H9 (cell line): ENCODE data around the gene RAB30. TPM values are rescaled to one million over a fixed set of nuclear protein-coding genes. Genes with fewer than 3 reads are reported as not detected.
"Not testable (repeated sequence)": the region's sequence is repeated elsewhere in the genome, so short reads cannot be mapped to it uniquely, and the experiment has no call there.

Experiments
- DNase-seq: peaks from one replicate; pipeline ENCODE4 v3.0.0-alpha.2; 2017
- H2AFZ ChIP-seq: one replicate; pipeline ENCODE4 v1.6.1; 2013; ENCODE audit warnings: mild to moderate bottlenecking, low read length, control low read depth, moderate library complexity
- H2AK5ac ChIP-seq: 2 replicates; pipeline ENCODE4 v1.6.1; 2013; ENCODE audit warnings: low read length, control low read depth, mixed read lengths; ENCODE audit not compliant: insufficient read length
- H2BK120ac ChIP-seq: one replicate; pipeline ENCODE4 v1.6.1; 2013; ENCODE audit warnings: low read depth, mild to moderate bottlenecking, low read length, control low read depth, inconsistent platforms; ENCODE audit not compliant: poor library complexity, severe bottlenecking
- H2BK12ac ChIP-seq: 2 replicates; pipeline ENCODE4 v1.6.1; 2013; ENCODE audit warnings: low read length, control low read depth, mixed read lengths, low read depth; ENCODE audit not compliant: insufficient read length
- H2BK15ac ChIP-seq: 2 replicates; pipeline ENCODE4 v1.6.1; 2013; ENCODE audit warnings: low read depth, low read length, control low read depth
- H2BK20ac ChIP-seq: one replicate; pipeline ENCODE4 v1.6.1; 2013; ENCODE audit warnings: low read depth, mild to moderate bottlenecking, low read length, control low read depth, inconsistent platforms; ENCODE audit not compliant: poor library complexity, severe bottlenecking
- H2BK5ac ChIP-seq: 2 replicates; pipeline ENCODE4 v1.6.1; 2013; ENCODE audit warnings: low read length, control low read depth, mixed read lengths; ENCODE audit not compliant: insufficient read length
- H3K14ac ChIP-seq: 2 replicates; pipeline ENCODE4 v1.6.1; 2013; ENCODE audit warnings: low read length, control low read depth; ENCODE audit not compliant: insufficient read depth
- H3K18ac ChIP-seq: 2 replicates; pipeline ENCODE4 v1.6.1; 2013; ENCODE audit warnings: low read depth, mild to moderate bottlenecking, mixed read lengths, low read length, control low read depth; ENCODE audit not compliant: insufficient read length
- H3K23ac ChIP-seq: 2 replicates; pipeline ENCODE4 v1.6.1; 2013; ENCODE audit warnings: low read length, control low read depth, mixed read lengths, low read depth; ENCODE audit not compliant: insufficient read length
- H3K23me2 ChIP-seq: 2 replicates; pipeline ENCODE4 v1.6.1; 2013; ENCODE audit warnings: low read depth, mild to moderate bottlenecking, mixed read lengths, low read length, control low read depth; ENCODE audit not compliant: insufficient read length, poor library complexity, severe bottlenecking
- H3K27ac ChIP-seq: 2 replicates; pipeline ENCODE4 v1.5.1; 2013; ENCODE audit warnings: low read length, control low read depth, mixed read lengths, low read depth; ENCODE audit not compliant: insufficient read length
- H3K27me3 ChIP-seq: 2 replicates; pipeline ENCODE4 v1.6.1; 2013; ENCODE audit warnings: low read length, control low read depth, inconsistent platforms; ENCODE audit not compliant: insufficient read depth
- H3K4ac ChIP-seq: 2 replicates; pipeline ENCODE4 v1.6.1; 2013; ENCODE audit warnings: low read depth, mild to moderate bottlenecking, control low read depth, inconsistent platforms, low read length, moderate library complexity
- H3K4me1 ChIP-seq: 2 replicates; pipeline ENCODE4 v1.6.1; 2013; ENCODE audit warnings: low read length, control low read depth, inconsistent platforms; ENCODE audit not compliant: insufficient read depth
- H3K4me2 ChIP-seq: 2 replicates; pipeline ENCODE4 v1.6.1; 2013; ENCODE audit warnings: low read length, control low read depth, mixed read lengths; ENCODE audit not compliant: insufficient read length, insufficient read depth
- H3K56ac ChIP-seq: 2 replicates; pipeline ENCODE4 v1.6.1; 2013; ENCODE audit warnings: low read depth, mild to moderate bottlenecking, mixed read lengths, low read length, control low read depth; ENCODE audit not compliant: insufficient read length
- H3K79me1 ChIP-seq: 2 replicates; pipeline ENCODE4 v1.6.1; 2013; ENCODE audit warnings: low read depth, mild to moderate bottlenecking, moderate library complexity, low read length, control low read depth, inconsistent platforms; ENCODE audit not compliant: insufficient read depth, poor library complexity, severe bottlenecking
- H3K79me2 ChIP-seq: 2 replicates; pipeline ENCODE4 v1.6.1; 2013; ENCODE audit warnings: low read length, control low read depth, inconsistent platforms; ENCODE audit not compliant: insufficient read depth
- H3K9ac ChIP-seq: 2 replicates; pipeline ENCODE4 v1.6.1; 2013; ENCODE audit warnings: low read length, control low read depth, mixed read lengths; ENCODE audit not compliant: insufficient read length; ENCODE audit errors: extremely low read depth
- H3K9me3 ChIP-seq: one replicate; pipeline ENCODE4 v1.6.1; 2013; ENCODE audit warnings: low read depth, low read length, inconsistent platforms; ENCODE audit not compliant: control insufficient read depth
- H3T11ph ChIP-seq: one replicate; pipeline ENCODE4 v1.6.1; 2013; ENCODE audit warnings: mild to moderate bottlenecking, low read length, control low read depth, inconsistent platforms
- H4K20me1 ChIP-seq: one replicate; pipeline ENCODE4 v1.6.1; 2013; ENCODE audit not compliant: control insufficient read depth, insufficient read length, insufficient read depth
- H4K5ac ChIP-seq: 2 replicates; pipeline ENCODE4 v1.6.1; 2013; ENCODE audit warnings: low read depth, mild to moderate bottlenecking, mixed read lengths, low read length, control low read depth; ENCODE audit not compliant: insufficient read length
- H4K8ac ChIP-seq: replicated peaks from 2 replicates; pipeline ENCODE4 v1.6.1; 2013; ENCODE audit warnings: low read length, control low read depth, mixed read lengths, low read depth; ENCODE audit not compliant: insufficient read length
- H4K91ac ChIP-seq: 2 replicates; pipeline ENCODE4 v1.6.1; 2013; ENCODE audit warnings: low read depth, mild to moderate bottlenecking, moderate library complexity, mixed read lengths, low read length, control low read depth; ENCODE audit not compliant: insufficient read length
- H3K27ac Mint-ChIP-seq, 3 experiments: 2 replicates in 2 of 3; 3 replicates in 1 of 3; pipeline ENCODE4 v1.8.0; 2020 to 2021; ENCODE audit warnings: mixed read lengths in 3 of 3, mild to moderate bottlenecking in 1 of 3, moderate library complexity in 1 of 3
- H3K27me3 Mint-ChIP-seq: 2 replicates; pipeline ENCODE4 v1.8.0; 2021; ENCODE audit warnings: low read depth, mild to moderate bottlenecking, moderate library complexity, mixed read lengths
- H3K36me3 Mint-ChIP-seq, 3 experiments: 2 replicates in 2 of 3; 3 replicates in 1 of 3; pipeline ENCODE4 v1.8.0; 2020 to 2021; ENCODE audit warnings: low read depth in 3 of 3, mixed read lengths in 3 of 3; ENCODE audit not compliant: insufficient read depth in 1 of 3
- H3K4me1 Mint-ChIP-seq, 2 experiments: 2 replicates each; pipeline ENCODE4 v1.8.0; 2020; ENCODE audit warnings: mixed read lengths in 2 of 2
- H3K4me3 Mint-ChIP-seq, 2 experiments: 2 replicates in 1 of 2; 3 replicates in 1 of 2; pipeline ENCODE4 v1.8.0; 2020 to 2021; ENCODE audit warnings: mild to moderate bottlenecking in 2 of 2, mixed read lengths in 2 of 2, moderate library complexity in 1 of 2
- H3K9me3 Mint-ChIP-seq, 2 experiments: 2 replicates in 1 of 2; 3 replicates in 1 of 2; pipeline ENCODE4 v1.8.0; 2020; ENCODE audit warnings: mild to moderate bottlenecking in 2 of 2, mixed read lengths in 2 of 2, moderate library complexity in 1 of 2
- WGBS: extraction: QIAGEN DNeasy Blood & Tissue Kit; methylation state at CpG from one replicate; pipeline ENCODE4 v1.1.7; 2013; ENCODE audit warnings: missing lambda C conversion rate, low lambda C conversion rate, mixed read lengths; ENCODE audit not compliant: insufficient read length; ENCODE audit errors: extremely low coverage; 5-methylcytosine and 5-hydroxymethylcytosine counted together
- total RNA-seq: library from RNA; stranded (reverse); gene quantifications from 2 replicates; pipeline ENCODE4 v1.2.1, GENCODE V29; 2021
- TF ChIP-seq, protein P1 (sequence below): fragments of 200-600 bp; sonication (generic); conservative IDR thresholded peaks from 3 replicates; pipeline ENCODE4 v1.8.0; 2021; ENCODE audit warnings: antibody characterized with exemption, mild to moderate bottlenecking

Gene RAB30
- total RNA-seq, 1 experiment from 2014 or later: 4.8 TPM

- H3K14ac ChIP-seq: no peak overlapping the region
- Mint-ChIP-seq H3K4me1 (peaks cover 12 to 13% of the 10 kb centered on the region in 2 experiments), H3K27ac (no peak overlapping the region), H3K4me3 (no peak overlapping the region), H3K27me3 (peaks cover 3% of the 10 kb centered on the region; the same call in 1 of the 2 replicates), H3K36me3 (peaks cover 0 to 15% (median 4%) of the 10 kb centered on the region in 3 experiments; a peak in 4 of 7 replicates), H3K9me3 (peaks cover 3 to 5% of the 10 kb centered on the region in 2 experiments; a peak in 4 of 5 replicates)
- no peak overlapping the region for H3K18ac ChIP-seq
- H2AK5ac ChIP-seq: no peak overlapping the region
- H3K9ac ChIP-seq: no peak overlapping the region
- H4K8ac ChIP-seq: no peak overlapping the region
- H2BK20ac ChIP-seq: no peak overlapping the region
- no peaks in the 10 kb centered on the region for H3K79me1 ChIP-seq
- no peak overlapping the region for H3K4ac ChIP-seq
- H4K91ac ChIP-seq: no peak overlapping the region
- no peaks in the 10 kb centered on the region for H3K9me3 ChIP-seq
- H2BK12ac ChIP-seq: no peak overlapping the region
- H3K27ac ChIP-seq: no peak overlapping the region
- H2BK15ac ChIP-seq: no peak overlapping the region
- H4K5ac ChIP-seq: no peak overlapping the region
- H3K79me2 ChIP-seq: no peaks in the 10 kb centered on the region; the same call in 1 of the 2 replicates
- H2AFZ ChIP-seq: no peak overlapping the region
- no peak overlapping the region for H3T11ph ChIP-seq
- no peak overlapping the region for H2BK120ac ChIP-seq
- no peak overlapping the region for H2BK5ac ChIP-seq
- TF ChIP-seq, protein P1, sequence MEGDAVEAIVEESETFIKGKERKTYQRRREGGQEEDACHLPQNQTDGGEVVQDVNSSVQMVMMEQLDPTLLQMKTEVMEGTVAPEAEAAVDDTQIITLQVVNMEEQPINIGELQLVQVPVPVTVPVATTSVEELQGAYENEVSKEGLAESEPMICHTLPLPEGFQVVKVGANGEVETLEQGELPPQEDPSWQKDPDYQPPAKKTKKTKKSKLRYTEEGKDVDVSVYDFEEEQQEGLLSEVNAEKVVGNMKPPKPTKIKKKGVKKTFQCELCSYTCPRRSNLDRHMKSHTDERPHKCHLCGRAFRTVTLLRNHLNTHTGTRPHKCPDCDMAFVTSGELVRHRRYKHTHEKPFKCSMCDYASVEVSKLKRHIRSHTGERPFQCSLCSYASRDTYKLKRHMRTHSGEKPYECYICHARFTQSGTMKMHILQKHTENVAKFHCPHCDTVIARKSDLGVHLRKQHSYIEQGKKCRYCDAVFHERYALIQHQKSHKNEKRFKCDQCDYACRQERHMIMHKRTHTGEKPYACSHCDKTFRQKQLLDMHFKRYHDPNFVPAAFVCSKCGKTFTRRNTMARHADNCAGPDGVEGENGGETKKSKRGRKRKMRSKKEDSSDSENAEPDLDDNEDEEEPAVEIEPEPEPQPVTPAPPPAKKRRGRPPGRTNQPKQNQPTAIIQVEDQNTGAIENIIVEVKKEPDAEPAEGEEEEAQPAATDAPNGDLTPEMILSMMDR: no peak
- no CpG with 5 or more reads among the region's 2 CpGs for WGBS
- H3K4me2 ChIP-seq: no peak overlapping the region
- H3K56ac ChIP-seq: no peak overlapping the region
- H3K27me3 ChIP-seq: no peaks in the 10 kb centered on the region
- no peaks in the 10 kb centered on the region for H3K4me1 ChIP-seq
- DNase-seq: no peak
- H3K23ac ChIP-seq: no peak overlapping the region
- H3K23me2 ChIP-seq: no peaks in the 10 kb centered on the region
- no peaks in the 10 kb centered on the region for H4K20me1 ChIP-seq
Observed at GRCh38 chr11:82944198-82944597, 127.5 kb downstream of the RAB30 start.

DNA sequence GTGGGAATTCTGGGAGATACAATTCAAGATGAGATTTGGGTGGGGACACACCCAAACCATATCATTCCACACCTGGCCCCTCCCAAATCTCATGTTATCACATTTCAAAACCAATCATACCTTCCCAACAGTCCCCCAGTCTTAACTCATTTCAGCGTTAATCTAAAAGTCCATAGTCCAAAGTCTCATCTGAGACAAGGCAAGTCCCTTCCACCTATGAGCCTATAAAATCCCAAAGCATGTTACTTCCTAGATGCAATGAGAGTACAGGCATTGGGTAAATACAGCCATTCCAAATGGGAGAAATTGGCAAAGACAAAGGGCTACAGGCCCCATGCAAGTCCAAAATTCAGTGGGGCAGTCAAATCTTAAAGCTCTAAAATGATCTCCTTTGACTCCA is 128.3 kb downstream of the RAB30 start:
- not testable (repeated sequence) for H2AK5ac ChIP-seq, H3K4me3 Mint-ChIP-seq, H3K4me2 ChIP-seq, H3K27me3 Mint-ChIP-seq, H3K9me3 ChIP-seq, H2BK12ac ChIP-seq, H3K27ac Mint-ChIP-seq, H4K20me1 ChIP-seq, H3K27ac ChIP-seq, H3K9ac ChIP-seq, H3K79me2 ChIP-seq, H3K14ac ChIP-seq, H3K23me2 ChIP-seq, H2BK20ac ChIP-seq, H3K79me1 ChIP-seq, DNase-seq, H3T11ph ChIP-seq, H2BK120ac ChIP-seq, H4K5ac ChIP-seq, H2AFZ ChIP-seq, H2BK5ac ChIP-seq, H3K9me3 Mint-ChIP-seq, H3K4me1 ChIP-seq, H3K4ac ChIP-seq, H4K91ac ChIP-seq, H3K27me3 ChIP-seq, H2BK15ac ChIP-seq, H3K18ac ChIP-seq, H3K56ac ChIP-seq, H4K8ac ChIP-seq, H3K23ac ChIP-seq
- Mint-ChIP-seq H3K36me3 (peaks cover 0 to 15% (median 4%) of the 10 kb centered on the region in 3 experiments; a peak in 4 of 7 replicates), H3K4me1 (peaks cover 12 to 13% of the 10 kb centered on the region in 2 experiments)
- no CpG with 5 or more reads among the region's 1 CpG for WGBS
